Measurements from ENCODE around the gene SLC52A3.
"Not testable (repeated sequence)": the region's sequence is repeated elsewhere in the genome, so short reads cannot be mapped to it uniquely, and the experiment has no call there.

Gene SLC52A3

GRCh38 chr20:768426-768978, at the start of gene SLC52A3:
Gene SLC52A3, minus strand, starts transcription at chr20:768500. Its CDS starts 2,726 bp downstream, at chr20:765774.
- DNase-seq: no peak

GRCh38 chr20:815914-816606, 47.8 kb upstream of the SLC52A3 start:
- peak; percentile 62 for DNase-seq

- DNase-seq: no peak
These were observed 46.9 kb upstream of the SLC52A3 start for GRCh38 chr20:815226-815625.

GRCh38 chr20:813390-813789, 45.1 kb upstream of the SLC52A3 start:
- DNase-seq: no peak

- DNase-seq: not testable (repeated sequence)
These were observed 44.1 kb upstream of the SLC52A3 start for GRCh38 chr20:812435-812814.

- not testable (repeated sequence) for DNase-seq
These were observed 43.6 kb upstream of the SLC52A3 start for GRCh38 chr20:811776-812434.

GRCh38 chr20:805713-806112, 37.4 kb upstream of the SLC52A3 start:
- DNase-seq: no peak

GRCh38 chr20:801678-802077, 33.4 kb upstream of the SLC52A3 start:
- DNase-seq: no peak

GRCh38 chr20:800026-800425, 31.7 kb upstream of the SLC52A3 start:
- DNase-seq: not testable (repeated sequence)

GRCh38 chr20:798746-799145, 30.4 kb upstream of the SLC52A3 start:
- not testable (repeated sequence) for DNase-seq

GRCh38 chr20:796921-797320, 28.6 kb upstream of the SLC52A3 start:
- DNase-seq: no peak

GRCh38 chr20:792248-792647, 23.9 kb upstream of the SLC52A3 start:
- no peak for DNase-seq

- no peak for DNase-seq
These were observed 22.8 kb upstream of the SLC52A3 start for GRCh38 chr20:791056-791455.

GRCh38 chr20:787825-788224, 19.5 kb upstream of the SLC52A3 start:
- no peak for DNase-seq

GRCh38 chr20:779771-780170, 11.5 kb upstream of the SLC52A3 start:
- no peak for DNase-seq

- DNase-seq: no peak
These were observed 7.9 kb upstream of the SLC52A3 start for GRCh38 chr20:776165-776564.

GRCh38 chr20:775679-776135, 7.4 kb upstream of the SLC52A3 start:
- no peak for DNase-seq

GRCh38 chr20:774660-775057, 6.4 kb upstream of the SLC52A3 start:
- no peak for DNase-seq

- no peak for DNase-seq
These were observed 5.8 kb upstream of the SLC52A3 start for GRCh38 chr20:774016-774659.

- no peak for DNase-seq
These were observed 4.5 kb upstream of the SLC52A3 start for GRCh38 chr20:772806-773205.

GRCh38 chr20:771741-772464, 3.6 kb upstream of the SLC52A3 start:
- DNase-seq: no peak

- no peak for DNase-seq
These were observed 2.4 kb upstream of the SLC52A3 start for GRCh38 chr20:770691-771090.

- DNase-seq: no peak
These were observed 1.4 kb downstream of the SLC52A3 start for GRCh38 chr20:766906-767305.
